M059J (cell line): ENCODE measurements around the gene DHCR24. TPM values are rescaled to one million over a fixed set of nuclear protein-coding genes. Genes with fewer than 3 reads are reported as not detected.

Source experiments
- DNase-seq: peaks from one replicate; pipeline ENCODE4 v3.0.0-alpha.2; 2012; ENCODE audit warnings: low read depth
- total RNA-seq: library from RNA; depleted of rRNA; stranded (reverse); fragments of >200 nt; shearing (Covaris generic); gene quantifications from 2 replicates; pipeline ENCODE4 v1.2.3, GENCODE V29; 2014; rRNA removed

The DHCR24 gene
- total RNA-seq, 1 experiment from 2014 or later: 227 TPM

DNA sequence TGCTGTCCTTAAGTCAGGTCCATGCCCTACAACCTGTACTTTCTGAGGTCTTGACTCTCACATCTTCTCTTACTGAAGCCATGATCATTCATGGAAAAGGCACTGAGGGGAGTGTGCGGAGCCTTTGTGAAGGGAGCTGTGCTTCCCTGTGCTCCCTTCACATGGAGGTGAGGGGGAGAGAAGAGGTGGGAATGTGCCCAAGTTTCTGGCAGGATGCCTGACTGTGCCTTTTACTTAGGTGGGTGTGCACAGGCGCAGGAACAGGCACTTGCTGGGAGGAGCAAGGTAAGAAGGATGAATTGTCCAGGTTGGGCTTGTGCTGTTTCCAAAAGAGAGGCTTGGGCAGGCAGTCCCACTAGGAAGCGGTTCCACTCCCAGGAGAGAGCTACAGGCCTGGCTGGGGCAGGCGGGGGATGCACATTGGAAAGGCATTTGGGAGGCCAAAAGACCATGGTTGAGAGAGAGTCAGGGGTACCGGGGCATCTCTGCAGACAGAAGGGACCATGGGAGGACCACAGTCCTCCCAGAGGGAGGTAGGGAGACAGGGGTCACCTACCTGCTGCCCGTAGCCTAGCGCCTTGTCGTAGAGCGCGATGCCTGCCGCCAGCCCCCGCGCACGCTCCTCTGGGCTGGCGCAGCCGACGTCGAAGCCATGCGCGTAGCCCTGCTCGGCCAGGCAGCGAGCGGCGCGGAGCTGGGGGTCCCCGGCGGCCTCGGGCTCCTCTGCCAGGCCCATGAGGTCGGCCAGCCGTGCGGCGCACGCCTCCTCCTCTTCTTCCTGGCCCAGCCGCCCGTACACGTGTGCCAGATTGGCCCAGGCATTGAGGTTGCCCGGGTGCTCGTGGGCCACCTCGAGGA lies 86.7 kb downstream of the DHCR24 start:
- DNase-seq: no peak

Other genes with a start within 250 kb of the DHCR24 start
- not detected in 2 replicates for gene MROH7, start 245.4 kb downstream of the DHCR24 start, total RNA-seq
- 30.1 and 31.9 TPM in 2 replicates for gene TTC4, start 171.3 kb downstream of the DHCR24 start, total RNA-seq
- 7.8 and 10.3 TPM in 2 replicates for gene PARS2, start 122.7 kb downstream of the DHCR24 start, total RNA-seq
- 0.15 TPM in 1 of 2 replicates, not detected in the other for gene TTC22, start 85.9 kb downstream of the DHCR24 start, total RNA-seq
- not detected in 2 replicates for gene TMEM61, start 93.4 kb upstream of the DHCR24 start, total RNA-seq
- gene BSND, start 111.7 kb upstream of the DHCR24 start, total RNA-seq: not detected in 2 replicates
- 1.7 and 3.0 TPM in 2 replicates for gene PCSK9, start 152.4 kb upstream of the DHCR24 start, total RNA-seq